ENCODE results near the gene GSG1L.

The GSG1L gene

GRCh38 chr16:28059841-28060575 lies 3.5 kb downstream of the GSG1L start:
- TF ChIP-seq, protein P1, sequence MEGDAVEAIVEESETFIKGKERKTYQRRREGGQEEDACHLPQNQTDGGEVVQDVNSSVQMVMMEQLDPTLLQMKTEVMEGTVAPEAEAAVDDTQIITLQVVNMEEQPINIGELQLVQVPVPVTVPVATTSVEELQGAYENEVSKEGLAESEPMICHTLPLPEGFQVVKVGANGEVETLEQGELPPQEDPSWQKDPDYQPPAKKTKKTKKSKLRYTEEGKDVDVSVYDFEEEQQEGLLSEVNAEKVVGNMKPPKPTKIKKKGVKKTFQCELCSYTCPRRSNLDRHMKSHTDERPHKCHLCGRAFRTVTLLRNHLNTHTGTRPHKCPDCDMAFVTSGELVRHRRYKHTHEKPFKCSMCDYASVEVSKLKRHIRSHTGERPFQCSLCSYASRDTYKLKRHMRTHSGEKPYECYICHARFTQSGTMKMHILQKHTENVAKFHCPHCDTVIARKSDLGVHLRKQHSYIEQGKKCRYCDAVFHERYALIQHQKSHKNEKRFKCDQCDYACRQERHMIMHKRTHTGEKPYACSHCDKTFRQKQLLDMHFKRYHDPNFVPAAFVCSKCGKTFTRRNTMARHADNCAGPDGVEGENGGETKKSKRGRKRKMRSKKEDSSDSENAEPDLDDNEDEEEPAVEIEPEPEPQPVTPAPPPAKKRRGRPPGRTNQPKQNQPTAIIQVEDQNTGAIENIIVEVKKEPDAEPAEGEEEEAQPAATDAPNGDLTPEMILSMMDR (IDR thresholded peaks at IDR 0.05; ENCODE audit: control insufficient read depth, insufficient read depth, low read depth, low read length, missing control alignments): no peak
- no peak for DNase-seq (ENCODE audit: low read depth)
- no peak overlapping the region for H3K4me3 ChIP-seq (ENCODE audit: control insufficient read depth, low read depth, low read length)

DNA sequence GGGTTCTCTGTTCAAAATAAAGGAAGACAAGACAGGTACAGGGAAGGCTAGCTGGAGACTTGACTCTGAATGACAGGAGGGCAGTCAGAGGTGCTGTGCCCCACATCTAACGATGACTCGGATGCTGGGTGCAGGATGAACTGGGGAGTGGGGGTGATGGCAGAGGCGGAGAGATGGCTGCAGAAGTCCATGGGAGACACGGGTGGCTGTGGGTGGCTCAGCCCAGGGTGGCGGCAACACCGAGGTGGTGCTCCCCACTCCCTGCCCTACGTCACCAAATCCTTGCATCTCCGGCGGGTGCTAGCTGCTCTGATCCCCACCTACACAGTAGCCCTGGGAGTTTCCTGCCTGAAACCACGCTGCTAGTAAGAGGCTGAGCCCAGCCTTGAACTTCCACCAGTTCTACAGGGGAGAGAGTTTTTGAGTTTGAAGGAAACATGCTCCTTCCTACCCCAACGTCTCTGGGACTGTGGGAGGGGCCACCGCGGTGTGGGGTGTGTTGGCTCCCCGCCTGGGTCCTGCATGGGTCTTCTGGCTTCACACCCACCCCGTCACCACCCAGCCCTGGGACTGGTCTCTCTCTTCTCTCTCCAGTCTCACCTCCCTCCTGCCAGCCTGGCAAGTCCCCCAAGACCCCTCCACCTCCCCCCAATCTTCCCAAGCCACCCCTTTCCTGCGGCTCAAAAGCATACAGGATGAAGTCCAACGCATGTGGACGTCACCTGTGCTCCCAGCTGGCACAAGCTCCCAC lies 4.5 kb downstream of the GSG1L start:
- no peak overlapping the region for H3K4me3 ChIP-seq (ENCODE audit: control insufficient read depth, low read depth, low read length)
- no peak for DNase-seq (ENCODE audit: low read depth)
- TF ChIP-seq, protein P1 (IDR thresholded peaks at IDR 0.05; ENCODE audit: control insufficient read depth, insufficient read depth, low read depth, low read length, missing control alignments): no peak

- DNase-seq (ENCODE audit: low read depth): no peak
- TF ChIP-seq, protein P1 (IDR thresholded peaks at IDR 0.05; ENCODE audit: control insufficient read depth, insufficient read depth, low read depth, low read length, missing control alignments): no peak
- H3K4me3 ChIP-seq (ENCODE audit: control insufficient read depth, low read depth, low read length): no peak overlapping the region
Observed at GRCh38 chr16:28057949-28058348, 5.6 kb downstream of the GSG1L start.

GRCh38 chr16:28053461-28053860 lies 10.1 kb downstream of the GSG1L start:
- DNase-seq (ENCODE audit: low read depth): no peak
- TF ChIP-seq, protein P1 (IDR thresholded peaks at IDR 0.05; ENCODE audit: control insufficient read depth, insufficient read depth, low read depth, low read length, missing control alignments): no peak
- no peak overlapping the region for H3K4me3 ChIP-seq (ENCODE audit: control insufficient read depth, low read depth, low read length)

- no peak for DNase-seq (ENCODE audit: low read depth)
- TF ChIP-seq, protein P1 (IDR thresholded peaks at IDR 0.05; ENCODE audit: control insufficient read depth, insufficient read depth, low read depth, low read length, missing control alignments): no peak
- no peak overlapping the region for H3K4me3 ChIP-seq (ENCODE audit: control insufficient read depth, low read depth, low read length)
Observed at GRCh38 chr16:28052274-28053128, 11.0 kb downstream of the GSG1L start.

DNA sequence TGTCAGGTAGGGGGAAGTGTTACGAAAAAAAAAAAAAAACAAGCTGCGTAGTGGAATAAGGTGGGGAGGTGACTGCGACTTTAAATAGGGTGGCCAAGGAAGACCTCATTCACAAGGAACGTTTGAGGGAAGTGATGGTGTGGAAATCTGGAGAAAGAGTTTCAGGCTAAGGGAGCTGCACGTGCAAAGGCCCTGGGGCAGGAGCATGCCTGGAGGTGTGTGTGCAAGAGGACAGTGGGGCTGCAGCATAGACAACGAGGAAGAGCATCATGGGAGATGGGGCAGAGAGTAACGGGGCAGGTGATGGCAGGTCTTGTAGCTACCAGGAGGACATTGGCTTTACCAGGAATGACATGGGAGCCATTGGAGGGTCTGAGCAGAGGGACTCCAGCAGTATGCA lies 12.0 kb downstream of the GSG1L start:
- no peak for DNase-seq (ENCODE audit: low read depth)
- TF ChIP-seq, protein P1 (IDR thresholded peaks at IDR 0.05; ENCODE audit: control insufficient read depth, insufficient read depth, low read depth, low read length, missing control alignments): no peak
- H3K4me3 ChIP-seq (ENCODE audit: control insufficient read depth, low read depth, low read length): no peak overlapping the region
